Measurements from ENCODE around the gene ANKRD17. TPM values are rescaled to one million over a fixed set of nuclear protein-coding genes. Genes with fewer than 3 reads are reported as not detected.

ANKRD17 gene
- total RNA-seq, 1 experiment from 2014 or later, result 62.1 TPM

DNA sequence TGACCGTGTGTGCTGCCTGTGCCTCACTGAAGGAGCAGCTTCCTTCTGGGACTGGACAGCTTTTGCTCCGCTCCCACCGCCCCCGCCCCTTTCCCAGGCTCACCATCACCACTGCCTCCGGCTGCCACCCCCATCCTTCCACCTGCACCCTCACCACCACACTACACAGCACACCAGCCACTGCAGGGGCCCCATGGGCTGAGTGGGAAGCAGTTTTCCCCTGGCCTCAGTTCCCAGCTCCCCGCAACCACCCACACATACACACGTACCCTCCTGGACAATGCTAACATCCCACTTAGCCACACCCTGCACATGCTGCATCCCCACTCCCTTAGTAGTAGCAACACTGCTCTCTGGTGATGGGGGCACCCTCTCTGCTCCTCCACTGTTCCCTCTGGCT is 159.5 kb downstream of the ANKRD17 start:
- no peak for DNase-seq (ENCODE audit: low read depth, low spot score)
- intact Hi-C loops (cut with micrococcal nuclease), result no loop called here
- H3K4me2 ChIP-seq (ENCODE audit: low read length), result no peak overlapping the region
- peaks cover 0 to 4% of the 10 kb centered on the region in 2 experiments; a peak in 2 of 4 replicates for H3K4me1 ChIP-seq (ENCODE audit: control insufficient read depth in 1 of 2, insufficient read depth in 2 of 2, low read length in 2 of 2)
- peak; percentile 14; the same call in 1 of the 2 replicates for ATAC-seq
- no peaks in the 10 kb centered on the region for H3K27me3 ChIP-seq (ENCODE audit: insufficient read depth, low read length)
- RAD21 ChIA-PET (ENCODE audit: low non-redundant PET in 1 of 2, low total read pairs in 2 of 2, uncharacterized antibody in 2 of 2, unreplicated experiment in 2 of 2), result no interaction called here
- no TSS peak for BruUV-seq (replicated peaks)
- POLR2A ChIA-PET, result no interaction called here
- CTCF ChIA-PET, result interaction anchor here (0.6 kb wide), 1 partner anchor 555 kb away, joined by 3 read pairs; no protein-coding TSS in a partner anchor
- no peaks in the 10 kb centered on the region for H3K9me2 ChIP-seq (ENCODE audit: insufficient read depth)
- H3K36me3 ChIP-seq (ENCODE audit: control insufficient read depth in 1 of 2, insufficient read depth in 2 of 2, low read length in 2 of 2), result peaks cover 38 to 45% of the 10 kb centered on the region in 2 experiments; a peak in 3 of 4 replicates
- H3K9me3 ChIP-seq (ENCODE audit: control insufficient read depth in 1 of 2, insufficient read depth in 1 of 2, low read depth in 1 of 2, low read length in 2 of 2), result no peaks in the 10 kb centered on the region
- no peak overlapping the region for H3K4me3 ChIP-seq (replicated peaks in 1 of 2; ENCODE audit: low read depth in 1 of 2, low read length in 2 of 2)
- no peak overlapping the region for H2AFZ ChIP-seq (ENCODE audit: low read depth, low read length, poor library complexity, severe bottlenecking)
- 0 out of 2 replicates have a peak, but pooled peaks cover 4% of the 10 kb centered on the region for H3K79me2 ChIP-seq (ENCODE audit: insufficient read depth, low read length)
- TF ChIP-seq EGR1 (IDR thresholded peaks at IDR 0.05; ENCODE audit: low read depth) (no peak), FOSL1 (IDR thresholded peaks at IDR 0.05; ENCODE audit: low read depth) (no peak)
- TF ChIP-seq, protein P1, sequence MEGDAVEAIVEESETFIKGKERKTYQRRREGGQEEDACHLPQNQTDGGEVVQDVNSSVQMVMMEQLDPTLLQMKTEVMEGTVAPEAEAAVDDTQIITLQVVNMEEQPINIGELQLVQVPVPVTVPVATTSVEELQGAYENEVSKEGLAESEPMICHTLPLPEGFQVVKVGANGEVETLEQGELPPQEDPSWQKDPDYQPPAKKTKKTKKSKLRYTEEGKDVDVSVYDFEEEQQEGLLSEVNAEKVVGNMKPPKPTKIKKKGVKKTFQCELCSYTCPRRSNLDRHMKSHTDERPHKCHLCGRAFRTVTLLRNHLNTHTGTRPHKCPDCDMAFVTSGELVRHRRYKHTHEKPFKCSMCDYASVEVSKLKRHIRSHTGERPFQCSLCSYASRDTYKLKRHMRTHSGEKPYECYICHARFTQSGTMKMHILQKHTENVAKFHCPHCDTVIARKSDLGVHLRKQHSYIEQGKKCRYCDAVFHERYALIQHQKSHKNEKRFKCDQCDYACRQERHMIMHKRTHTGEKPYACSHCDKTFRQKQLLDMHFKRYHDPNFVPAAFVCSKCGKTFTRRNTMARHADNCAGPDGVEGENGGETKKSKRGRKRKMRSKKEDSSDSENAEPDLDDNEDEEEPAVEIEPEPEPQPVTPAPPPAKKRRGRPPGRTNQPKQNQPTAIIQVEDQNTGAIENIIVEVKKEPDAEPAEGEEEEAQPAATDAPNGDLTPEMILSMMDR (IDR thresholded peaks at IDR 0.05 in 2 of 3, conservative IDR thresholded peaks at IDR 0.05 in 1 of 3; ENCODE audit: borderline replicate concordance in 1 of 3, insufficient read depth in 1 of 3, low read depth in 2 of 3, low read length in 2 of 3), result no peak
- TF ChIP-seq, protein P2, sequence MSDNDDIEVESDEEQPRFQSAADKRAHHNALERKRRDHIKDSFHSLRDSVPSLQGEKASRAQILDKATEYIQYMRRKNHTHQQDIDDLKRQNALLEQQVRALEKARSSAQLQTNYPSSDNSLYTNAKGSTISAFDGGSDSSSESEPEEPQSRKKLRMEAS (IDR thresholded peaks at IDR 0.05), result no peak
- H3K9ac ChIP-seq (ENCODE audit: low read length), result no peak overlapping the region
- H3K27ac ChIP-seq (ENCODE audit: low read depth, low read length), result no peak overlapping the region
- no peaks in the 10 kb centered on the region for H4K20me1 ChIP-seq (ENCODE audit: insufficient read depth)

DNA sequence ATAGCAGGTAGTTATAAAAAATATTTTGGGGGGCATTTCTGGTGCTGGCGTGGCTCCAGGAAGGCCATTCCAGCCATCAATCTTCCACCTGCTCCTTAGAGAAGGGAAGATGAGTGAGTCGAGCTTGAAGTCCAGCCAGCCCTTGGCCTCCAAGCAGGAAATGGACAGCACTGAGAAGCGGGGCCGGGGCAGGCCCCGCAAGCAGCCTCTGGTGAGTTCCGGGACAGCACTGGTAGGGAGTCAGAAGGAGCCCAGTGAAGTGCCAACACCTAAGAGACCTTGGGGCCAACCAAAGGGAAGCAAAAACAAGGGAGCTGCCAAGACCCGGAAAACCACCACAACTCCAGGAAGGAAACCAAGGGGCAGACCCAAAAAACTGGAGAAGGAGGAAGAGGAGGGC is 159.9 kb downstream of the ANKRD17 start:
- no peak for ATAC-seq

More for the DNA sequence above, 159.9 kb downstream of the ANKRD17 start:
- Histone ChIP-seq H3K9ac (ENCODE audit: low read length) (no peak overlapping the region), H3K27me3 (ENCODE audit: insufficient read depth, low read length) (no peaks in the 10 kb centered on the region), H3K27ac (ENCODE audit: low read depth, low read length) (no peak overlapping the region), H3K9me3 (ENCODE audit: control insufficient read depth in 1 of 2, insufficient read depth in 1 of 2, low read depth in 1 of 2, low read length in 2 of 2) (no peaks in the 10 kb centered on the region), H3K79me2 (ENCODE audit: insufficient read depth, low read length) (no peaks in the 10 kb centered on the region), H3K4me3 (replicated peaks in 1 of 2; ENCODE audit: low read depth in 1 of 2, low read length in 2 of 2) (no peak overlapping the region), H2AFZ (ENCODE audit: low read depth, low read length, poor library complexity, severe bottlenecking) (no peak overlapping the region), H3K36me3 (ENCODE audit: control insufficient read depth in 1 of 2, insufficient read depth in 2 of 2, low read length in 2 of 2) (peaks cover 34 to 47% of the 10 kb centered on the region in 2 experiments; a peak in 3 of 4 replicates), H3K4me1 (ENCODE audit: control insufficient read depth in 1 of 2, insufficient read depth in 2 of 2, low read length in 2 of 2) (0 out of 4 replicates have a peak, but pooled peaks cover 0 to under 1% of the 10 kb centered on the region in 2 experiments), H3K4me2 (ENCODE audit: low read length) (no peak overlapping the region), H4K20me1 (ENCODE audit: insufficient read depth) (no peaks in the 10 kb centered on the region), H3K9me2 (ENCODE audit: insufficient read depth) (no peaks in the 10 kb centered on the region)
- TF ChIP-seq TCF7L2 (IDR thresholded peaks at IDR 0.05; ENCODE audit: borderline replicate concordance, extremely low read depth, insufficient read depth, insufficient read length) (no peak), CBX3 (IDR thresholded peaks at IDR 0.05; ENCODE audit: low read depth) (no peak)
- intact Hi-C loops (cut with micrococcal nuclease), result no loop called here
- no peak for DNase-seq (ENCODE audit: low read depth, low spot score)
- BruUV-seq (replicated peaks), result no TSS peak
- POLR2A ChIA-PET, result no interaction called here
- CTCF ChIA-PET, result interaction anchor here (0.6 kb wide), 1 partner anchor 555 kb away, joined by 3 read pairs; no protein-coding TSS in a partner anchor
- RAD21 ChIA-PET (ENCODE audit: low non-redundant PET in 1 of 2, low total read pairs in 2 of 2, uncharacterized antibody in 2 of 2, unreplicated experiment in 2 of 2), result no interaction called here
